DOHH2 (cell line): ENCODE results near the gene CALU.

Experiments
- H3F3A ChIP-seq: fragments of 200-600 bp; sonication (generic), shearing (Covaris generic); 2 replicates; pipeline ENCODE4 v1.6.0; 2016; ENCODE audit warnings: antibody characterized with exemption, mild to moderate bottlenecking; ENCODE audit not compliant: control insufficient read depth, insufficient read depth
- H3K27ac ChIP-seq: fragments of 200-600 bp; sonication (generic); 2 replicates; pipeline ENCODE4 v1.5.1; 2014; ENCODE audit warnings: low read depth, mild to moderate bottlenecking, low read length, moderate library complexity
- H3K27me3 ChIP-seq: fragments of 200-600 bp; sonication (generic); 2 replicates; pipeline ENCODE4 v1.6.1; 2014; ENCODE audit warnings: mild to moderate bottlenecking, low read length, mixed read lengths; ENCODE audit not compliant: control insufficient read depth
- H3K36me3 ChIP-seq: fragments of 200-600 bp; sonication (generic); 2 replicates; pipeline ENCODE4 v1.6.1; 2014; ENCODE audit warnings: mild to moderate bottlenecking, low read length, moderate library complexity, mixed read lengths; ENCODE audit not compliant: control insufficient read depth
- H3K4me1 ChIP-seq: fragments of 200-600 bp; sonication (generic); 2 replicates; pipeline ENCODE4 v1.6.1; 2014; ENCODE audit warnings: mild to moderate bottlenecking, low read length, mixed read lengths; ENCODE audit not compliant: control insufficient read depth
- H3K4me2 ChIP-seq: fragments of 200-600 bp; sonication (generic); 2 replicates; pipeline ENCODE4 v1.6.0; 2014; ENCODE audit warnings: mild to moderate bottlenecking, low read length, moderate library complexity
- H3K4me3 ChIP-seq: fragments of 200-600 bp; sonication (generic); 2 replicates; pipeline ENCODE4 v1.5.1; 2014; ENCODE audit warnings: mild to moderate bottlenecking, low read length, mixed read lengths
- H3K79me2 ChIP-seq: fragments of 200-600 bp; sonication (generic); 2 replicates; pipeline ENCODE4 v1.6.1; 2014; ENCODE audit warnings: mild to moderate bottlenecking, low read length, mixed read lengths; ENCODE audit not compliant: control insufficient read depth
- H3K9me2 ChIP-seq: fragments of 200-600 bp; sonication (generic); replicated peaks from 2 replicates; pipeline ENCODE4 v1.6.1; 2014; ENCODE audit warnings: mild to moderate bottlenecking, low read length, mixed read lengths; ENCODE audit not compliant: control insufficient read depth
- H3K9me3 ChIP-seq: fragments of 200-600 bp; sonication (generic); 2 replicates; pipeline ENCODE4 v1.6.1; 2014; ENCODE audit warnings: antibody characterized with exemption, low read length, mixed read lengths; ENCODE audit not compliant: control insufficient read depth, insufficient read depth
- H4K20me1 ChIP-seq: fragments of 200-600 bp; sonication (generic); 2 replicates; pipeline ENCODE4 v1.6.0; 2014; ENCODE audit warnings: low read depth, mild to moderate bottlenecking, antibody characterized with exemption, low read length, moderate library complexity; ENCODE audit not compliant: control insufficient read depth, insufficient read depth
- EZH2phosphoT487 ChIP-seq: fragments of 200-600 bp; sonication (generic); IDR thresholded peaks from 2 replicates; pipeline ENCODE4 v1.6.1; 2017; ENCODE audit warnings: borderline replicate concordance, mild to moderate bottlenecking, antibody characterized with exemption, low read length, moderate library complexity, mixed read lengths
- TF ChIP-seq, protein P1 (sequence below): fragments of 200-600 bp; sonication (generic); IDR thresholded peaks from one replicate; pipeline ENCODE4 v1.5.1; 2014; ENCODE audit warnings: antibody characterized with exemption, mild to moderate bottlenecking, low read depth, low read length; ENCODE audit not compliant: poor library complexity, severe bottlenecking

The CALU gene

DNA sequence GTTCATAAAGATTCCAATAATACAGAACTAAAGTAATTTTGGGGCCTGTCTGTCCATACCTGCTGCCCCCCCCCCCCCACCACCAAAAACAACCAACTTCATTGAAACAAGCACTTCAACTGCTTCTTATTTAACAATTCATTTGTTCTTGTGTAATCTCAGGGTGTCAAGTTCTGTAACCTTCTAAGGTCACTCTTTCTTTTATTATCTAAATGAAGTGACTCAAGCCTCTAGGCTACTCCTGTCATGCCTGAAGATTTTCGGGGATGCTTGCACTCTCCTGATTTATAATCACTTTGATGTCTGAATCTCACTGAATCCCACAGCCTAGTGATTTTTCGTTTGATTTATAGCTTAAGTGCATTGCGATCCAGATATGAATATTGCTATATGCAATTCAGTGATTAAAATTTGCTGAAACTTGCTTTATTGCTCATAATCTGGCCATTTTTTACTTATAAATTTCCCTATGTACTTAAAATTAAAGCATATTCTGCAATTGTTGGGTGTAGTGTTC, 39.9 kb upstream of the CALU start:
- Histone ChIP-seq H3K9me2 (no peaks in the 10 kb centered on the region), H3K79me2 (no peaks in the 10 kb centered on the region), H3K36me3 (no peaks in the 10 kb centered on the region), H3F3A (no peaks in the 10 kb centered on the region), H3K4me1 (peaks cover 14% of the 10 kb centered on the region), H3K9me3 (no peaks in the 10 kb centered on the region), H3K27me3 (peaks cover 56% of the 10 kb centered on the region), H3K4me3 (no peak overlapping the region), H3K27ac (no peak overlapping the region), H4K20me1 (no peaks in the 10 kb centered on the region), H3K4me2 (no peak overlapping the region)
- no peak for TF ChIP-seq EZH2phosphoT487
- TF ChIP-seq, protein P1, sequence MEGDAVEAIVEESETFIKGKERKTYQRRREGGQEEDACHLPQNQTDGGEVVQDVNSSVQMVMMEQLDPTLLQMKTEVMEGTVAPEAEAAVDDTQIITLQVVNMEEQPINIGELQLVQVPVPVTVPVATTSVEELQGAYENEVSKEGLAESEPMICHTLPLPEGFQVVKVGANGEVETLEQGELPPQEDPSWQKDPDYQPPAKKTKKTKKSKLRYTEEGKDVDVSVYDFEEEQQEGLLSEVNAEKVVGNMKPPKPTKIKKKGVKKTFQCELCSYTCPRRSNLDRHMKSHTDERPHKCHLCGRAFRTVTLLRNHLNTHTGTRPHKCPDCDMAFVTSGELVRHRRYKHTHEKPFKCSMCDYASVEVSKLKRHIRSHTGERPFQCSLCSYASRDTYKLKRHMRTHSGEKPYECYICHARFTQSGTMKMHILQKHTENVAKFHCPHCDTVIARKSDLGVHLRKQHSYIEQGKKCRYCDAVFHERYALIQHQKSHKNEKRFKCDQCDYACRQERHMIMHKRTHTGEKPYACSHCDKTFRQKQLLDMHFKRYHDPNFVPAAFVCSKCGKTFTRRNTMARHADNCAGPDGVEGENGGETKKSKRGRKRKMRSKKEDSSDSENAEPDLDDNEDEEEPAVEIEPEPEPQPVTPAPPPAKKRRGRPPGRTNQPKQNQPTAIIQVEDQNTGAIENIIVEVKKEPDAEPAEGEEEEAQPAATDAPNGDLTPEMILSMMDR = no peak

- Histone ChIP-seq H3K4me2 (no peak overlapping the region), H3K4me3 (no peak overlapping the region), H3K27me3 (peaks cover 56% of the 10 kb centered on the region), H3K36me3 (no peaks in the 10 kb centered on the region), H3F3A (no peaks in the 10 kb centered on the region), H3K9me3 (no peaks in the 10 kb centered on the region), H3K27ac (no peak overlapping the region), H3K4me1 (peaks cover 14% of the 10 kb centered on the region), H4K20me1 (no peaks in the 10 kb centered on the region), H3K9me2 (no peaks in the 10 kb centered on the region), H3K79me2 (no peaks in the 10 kb centered on the region)
- TF ChIP-seq, protein P1 = no peak
- no peak for TF ChIP-seq EZH2phosphoT487
Measured at GRCh38 chr7:128699895-128700294, 39.3 kb upstream of the CALU start.

GRCh38 chr7:128701062-128701785, 37.9 kb upstream of the CALU start:
- Histone ChIP-seq H3K9me3 (no peaks in the 10 kb centered on the region), H3K4me3 (no peak overlapping the region), H4K20me1 (no peaks in the 10 kb centered on the region), H3F3A (no peaks in the 10 kb centered on the region), H3K79me2 (no peaks in the 10 kb centered on the region), H3K27me3 (peaks cover 61% of the 10 kb centered on the region), H3K4me2 (no peak overlapping the region), H3K27ac (no peak overlapping the region), H3K4me1 (peaks cover 14% of the 10 kb centered on the region), H3K36me3 (no peaks in the 10 kb centered on the region), H3K9me2 (no peaks in the 10 kb centered on the region)
- TF ChIP-seq, protein P1 = no peak
- TF ChIP-seq EZH2phosphoT487 = no peak
